ENCODE results near the gene CEACAM4.
"Not testable (repeated sequence)": the region's sequence is repeated elsewhere in the genome, so short reads cannot be mapped to it uniquely, and the experiment has no call there.

Gene CEACAM4

GRCh38 chr19:41626877-41627276 lies at the start of gene CEACAM4:
Gene CEACAM4 (minus strand): TSS chr19:41627074. CDS start chr19:41626963, 111 bp downstream.
- DNase-seq (ENCODE audit: low read depth in 1 of 2, low spot score in 1 of 2), result no peak

DNA sequence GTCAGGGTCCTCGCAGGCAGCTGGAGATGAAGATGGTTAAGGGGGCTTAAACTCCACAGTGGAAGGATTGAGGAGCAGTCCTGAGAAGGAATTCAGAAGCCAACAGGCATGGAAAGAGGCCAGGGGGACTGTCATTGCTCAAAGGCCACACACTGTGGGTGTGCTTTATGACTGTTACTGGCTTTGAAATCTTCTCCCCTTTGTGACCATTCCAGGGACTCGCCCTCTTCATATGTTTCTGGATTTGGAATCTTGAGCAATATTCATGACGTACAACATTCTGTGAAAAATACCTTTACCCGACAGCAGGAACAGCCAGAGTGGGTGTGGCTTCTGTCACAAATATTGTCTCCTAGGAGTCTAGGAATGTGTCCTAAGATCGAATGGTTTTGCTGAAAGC lies 44.6 kb upstream of the CEACAM4 start:
- DNase-seq (ENCODE audit: low read depth in 1 of 2, low spot score in 1 of 2), result no peak

- no peak for DNase-seq (ENCODE audit: low read depth in 1 of 2, low spot score in 1 of 2)
Observed at GRCh38 chr19:41670755-41671154, 43.9 kb upstream of the CEACAM4 start.

- no peak for DNase-seq (ENCODE audit: low read depth in 1 of 2, low spot score in 1 of 2)
Observed at GRCh38 chr19:41668315-41668714, 41.4 kb upstream of the CEACAM4 start.

DNA sequence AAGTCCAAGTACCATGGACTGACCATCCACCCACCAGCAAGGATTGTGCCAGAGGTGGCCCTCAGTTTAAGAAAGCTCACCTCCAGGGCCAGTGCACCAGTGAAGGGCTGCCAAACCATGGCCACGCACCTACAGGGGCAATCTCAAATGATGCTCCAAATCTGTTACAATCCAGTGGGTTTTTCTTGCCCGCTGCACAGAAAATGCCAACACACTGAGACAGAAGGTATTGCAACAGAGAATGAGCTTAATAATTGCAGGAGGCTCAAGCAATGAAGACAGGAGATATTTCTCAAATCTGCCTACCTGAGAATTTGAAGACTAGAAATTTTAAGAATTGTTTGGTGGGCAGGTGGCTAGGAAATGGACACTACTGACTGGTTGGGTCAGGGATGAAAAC lies 39.2 kb upstream of the CEACAM4 start:
- DNase-seq (ENCODE audit: low read depth in 1 of 2, low spot score in 1 of 2), result no peak

DNA sequence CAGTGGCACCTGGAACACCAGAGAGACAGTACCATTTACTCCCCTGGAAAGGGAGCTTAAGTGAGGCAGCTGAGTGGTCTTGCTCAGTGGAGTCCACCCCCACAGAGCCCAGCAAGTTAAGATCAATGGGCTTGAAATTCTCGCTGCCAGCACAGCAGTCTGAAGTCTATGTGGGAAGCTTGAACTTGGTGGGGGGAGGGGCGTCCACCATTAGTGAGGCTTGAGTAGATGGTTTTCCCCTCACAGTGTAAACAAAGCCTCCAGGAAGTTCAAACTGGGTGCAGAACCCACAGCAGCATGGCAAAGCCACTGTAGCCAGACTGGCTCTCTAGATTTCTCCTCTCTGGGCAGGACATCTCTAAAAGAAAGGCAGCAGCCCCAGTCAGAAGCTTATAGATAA lies 30.3 kb upstream of the CEACAM4 start:
- no peak for DNase-seq (ENCODE audit: low read depth in 1 of 2, low spot score in 1 of 2)

DNA sequence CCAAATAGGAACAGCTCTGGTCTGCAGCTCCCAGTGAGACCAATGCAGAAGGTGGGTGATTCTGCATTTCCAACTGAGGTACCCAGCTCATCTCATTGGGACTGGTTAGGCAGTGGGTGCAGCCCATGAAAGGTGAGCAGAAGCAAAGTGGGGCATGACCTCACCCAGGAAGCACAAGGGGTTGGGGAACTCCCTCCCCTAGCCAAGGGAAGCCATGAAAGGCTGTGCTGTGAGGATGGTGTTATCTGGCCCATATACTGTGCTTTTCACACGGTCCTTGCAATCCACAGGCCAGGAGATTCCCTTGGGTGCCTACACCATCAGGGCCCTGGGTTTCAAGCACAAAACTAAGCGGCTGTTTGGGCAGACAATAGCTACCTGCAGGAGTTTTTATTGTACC lies 29.9 kb upstream of the CEACAM4 start:
- DNase-seq (ENCODE audit: low read depth in 1 of 2, low spot score in 1 of 2), result not testable (repeated sequence)

GRCh38 chr19:41652250-41652649 lies 25.4 kb upstream of the CEACAM4 start:
- no peak for DNase-seq (ENCODE audit: low read depth in 1 of 2, low spot score in 1 of 2)

GRCh38 chr19:41649827-41650226 lies 23.0 kb upstream of the CEACAM4 start:
- DNase-seq (ENCODE audit: low read depth in 1 of 2, low spot score in 1 of 2), result no peak

GRCh38 chr19:41646589-41647204 lies 19.8 kb upstream of the CEACAM4 start:
- peak; percentile 20 to 25 for DNase-seq (ENCODE audit: low read depth in 1 of 2, low spot score in 1 of 2)

GRCh38 chr19:41641879-41642485 lies 15.1 kb upstream of the CEACAM4 start:
- peak; percentile 33 to 76 for DNase-seq (ENCODE audit: low read depth in 1 of 2, low spot score in 1 of 2)

DNA sequence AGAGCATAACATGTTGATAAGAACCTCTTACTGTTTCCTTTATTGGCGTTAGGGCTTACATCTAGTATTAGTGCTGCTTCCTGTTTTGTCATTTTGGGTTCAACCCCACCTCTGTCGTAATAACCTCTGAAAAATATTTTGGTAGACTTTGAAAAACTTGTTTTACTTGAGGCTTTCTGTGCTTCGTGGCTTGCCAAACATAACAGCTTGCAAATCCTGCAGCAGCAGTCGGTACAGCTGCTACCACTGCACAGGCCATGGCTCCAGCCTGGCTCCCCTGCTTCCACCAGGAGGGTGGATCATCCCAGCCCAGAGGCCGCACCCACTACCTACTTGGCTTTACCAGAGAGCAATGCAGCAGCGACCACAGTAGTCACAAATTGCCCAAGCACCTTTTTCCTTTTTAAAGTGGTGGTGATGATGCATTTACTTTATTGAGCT lies 11.8 kb upstream of the CEACAM4 start:
- no peak for DNase-seq (ENCODE audit: low read depth in 1 of 2, low spot score in 1 of 2)

DNA sequence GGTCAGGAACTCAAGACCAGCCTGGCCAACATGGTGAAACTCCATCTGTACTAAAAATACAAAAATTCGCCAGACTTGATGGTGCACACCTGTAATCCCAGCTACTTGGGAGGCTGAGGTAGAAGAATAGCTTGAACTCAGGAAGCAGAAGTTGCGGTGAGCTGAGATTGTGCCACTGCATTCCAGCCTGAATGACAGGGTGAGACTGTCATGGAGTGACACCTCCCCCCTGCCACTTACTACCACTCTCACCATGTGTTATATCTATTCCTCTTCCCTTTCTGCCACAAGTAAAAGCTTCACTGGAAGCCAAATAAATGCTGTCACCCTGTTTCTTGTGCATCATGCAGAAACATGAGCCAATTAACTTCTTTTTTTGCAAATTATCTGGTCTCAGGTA lies 10.6 kb upstream of the CEACAM4 start:
- no peak for DNase-seq (ENCODE audit: low read depth in 1 of 2, low spot score in 1 of 2)

DNA sequence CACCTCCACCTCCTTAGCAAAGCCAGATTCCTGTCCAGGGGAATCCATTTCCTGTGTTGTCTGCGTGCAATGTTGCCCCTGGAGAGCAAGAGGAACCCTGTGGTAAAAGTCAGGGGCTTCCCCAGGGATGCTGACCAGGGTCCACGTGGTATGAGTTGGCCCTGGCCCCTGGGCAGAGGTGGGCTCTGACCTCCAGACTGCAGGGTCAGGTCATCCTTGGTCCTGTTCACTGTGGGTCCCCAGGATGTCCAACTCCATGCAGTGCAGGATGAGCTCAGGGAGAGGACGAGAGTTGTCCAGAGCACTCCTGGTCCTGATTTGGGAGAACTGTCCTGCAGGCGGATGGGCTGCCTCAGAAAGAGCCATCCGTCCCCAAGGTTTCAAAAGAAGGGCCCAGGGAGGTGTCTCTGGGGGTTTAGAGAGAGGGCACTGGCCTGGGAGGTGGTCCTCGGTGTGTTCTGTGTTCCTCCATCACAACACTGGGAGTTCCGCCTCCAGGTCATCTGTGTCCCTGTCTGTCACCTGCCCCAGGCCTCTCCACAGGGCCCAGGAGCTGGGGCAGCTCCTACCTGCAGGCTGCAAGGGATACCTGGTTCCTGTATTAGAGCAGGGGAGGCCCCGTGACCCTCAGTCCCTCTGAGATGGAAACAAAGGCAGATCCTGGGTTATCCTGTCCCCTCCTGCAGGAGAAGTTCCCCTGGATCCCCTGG lies 1.2 kb upstream of the CEACAM4 start:
- DNase-seq (ENCODE audit: low read depth in 1 of 2, low spot score in 1 of 2), result no peak

DNA sequence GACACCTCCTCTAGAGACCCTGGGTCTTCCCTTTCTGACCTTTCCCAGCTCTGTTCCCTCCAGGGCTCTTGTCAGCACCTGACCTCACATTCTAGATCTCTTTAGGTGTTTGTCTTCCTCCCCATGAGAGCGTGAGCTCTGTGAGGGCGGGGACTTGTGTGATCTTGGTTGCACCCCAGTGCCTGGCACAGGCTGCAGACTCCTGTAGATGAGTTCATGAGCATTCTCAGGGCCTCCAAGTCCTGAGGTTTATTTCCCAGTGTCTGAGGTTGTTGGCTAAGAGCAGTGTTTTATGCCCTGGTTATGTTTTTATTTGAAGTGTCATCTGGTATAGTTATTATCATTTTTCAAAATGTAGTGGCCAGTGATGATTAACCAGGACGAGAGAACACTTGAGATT lies 596 bp downstream of the CEACAM4 start:
- DNase-seq (ENCODE audit: low read depth in 1 of 2, low spot score in 1 of 2), result no peak

DNA sequence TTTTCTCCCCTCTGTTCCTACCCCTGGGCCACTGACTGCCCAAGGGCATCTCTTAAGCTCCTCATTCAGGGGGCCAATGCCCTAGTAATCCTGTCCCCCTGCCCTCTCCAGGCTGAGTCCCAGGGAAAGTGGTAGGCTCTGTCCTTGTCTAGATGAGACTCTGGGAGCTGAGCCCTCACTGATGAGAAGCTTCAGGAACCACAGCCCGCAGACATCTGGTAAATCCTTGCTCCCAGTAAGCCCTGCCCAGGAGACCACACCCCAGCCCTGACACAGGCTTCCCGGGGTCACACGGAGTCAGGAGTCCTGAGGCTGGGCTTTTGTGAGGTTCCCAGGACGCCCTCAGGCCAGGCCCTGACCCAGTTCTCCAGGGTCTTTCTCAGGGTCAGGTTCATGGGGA lies 1.9 kb downstream of the CEACAM4 start:
- DNase-seq (ENCODE audit: low read depth in 1 of 2, low spot score in 1 of 2), result no peak

DNA sequence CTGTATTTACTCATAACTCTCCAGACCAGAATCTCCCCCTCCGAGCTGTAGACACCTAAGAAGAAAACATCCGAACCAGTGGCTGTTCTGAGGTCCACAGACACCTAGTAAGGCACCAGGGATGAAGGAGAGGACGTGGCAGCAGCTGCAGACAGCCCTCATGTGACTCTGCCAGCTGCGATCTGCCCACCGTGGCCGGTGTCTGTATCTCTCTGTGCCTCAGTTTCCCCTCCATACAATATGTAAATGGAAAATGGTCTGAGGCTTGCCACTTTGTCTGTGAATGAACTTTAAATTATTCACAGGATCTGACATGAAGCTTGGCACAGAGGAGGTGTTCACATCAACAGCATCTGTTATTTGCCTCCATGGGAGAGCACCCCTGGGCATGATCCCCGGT lies 2.4 kb downstream of the CEACAM4 start:
- DNase-seq (ENCODE audit: low read depth in 1 of 2, low spot score in 1 of 2), result no peak

GRCh38 chr19:41623360-41623759 lies 3.5 kb downstream of the CEACAM4 start:
- no peak for DNase-seq (ENCODE audit: low read depth in 1 of 2, low spot score in 1 of 2)

GRCh38 chr19:41621654-41622053 lies 5.2 kb downstream of the CEACAM4 start:
- no peak for DNase-seq (ENCODE audit: low read depth in 1 of 2, low spot score in 1 of 2)

GRCh38 chr19:41621226-41621625 lies 5.6 kb downstream of the CEACAM4 start:
- no peak for DNase-seq (ENCODE audit: low read depth in 1 of 2, low spot score in 1 of 2)

DNA sequence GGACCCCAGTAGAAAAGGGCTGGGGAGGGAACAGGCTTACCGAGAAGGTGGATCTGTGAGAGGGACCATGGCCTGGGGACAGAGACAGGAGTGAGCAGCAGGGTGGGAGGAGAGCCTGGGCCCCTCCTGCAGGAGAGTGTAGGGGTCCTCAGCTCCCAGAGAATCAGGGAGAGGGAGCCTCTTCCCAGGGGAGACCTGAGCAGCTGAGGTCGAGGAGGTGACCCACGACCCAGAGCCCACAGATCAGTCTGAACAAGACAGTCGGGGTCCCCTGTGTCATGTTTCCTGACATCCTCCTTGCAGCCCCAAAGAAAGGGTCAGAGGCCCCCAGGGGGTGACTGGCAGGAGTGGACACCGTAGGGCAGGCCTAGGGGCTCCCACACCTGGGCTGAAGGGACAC lies 6.7 kb downstream of the CEACAM4 start:
- no peak for DNase-seq (ENCODE audit: low read depth in 1 of 2, low spot score in 1 of 2)

- DNase-seq (ENCODE audit: low read depth in 1 of 2, low spot score in 1 of 2), result no peak
Observed at GRCh38 chr19:41619018-41619556, 7.8 kb downstream of the CEACAM4 start.
